Measurements from ENCODE around the gene BMP6.

The BMP6 gene

DNA sequence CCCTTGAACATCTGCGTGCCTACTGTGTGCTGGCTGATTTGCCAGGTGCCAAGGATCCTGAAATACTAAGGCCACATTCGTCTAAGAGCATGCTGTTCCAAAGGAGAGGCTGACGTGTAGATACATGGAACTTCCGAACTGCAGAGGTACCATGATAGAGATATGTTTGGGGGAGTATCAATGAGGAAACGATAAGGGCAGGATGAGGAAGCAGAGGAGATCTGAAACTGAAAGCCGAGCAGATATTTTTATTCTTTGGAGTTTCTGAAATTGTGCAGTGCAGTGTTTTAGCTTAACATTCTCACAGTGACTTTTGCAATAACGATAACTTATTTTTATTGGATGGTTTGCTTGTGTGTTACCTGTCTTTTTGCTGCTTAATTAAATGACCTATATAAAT, 24.3 kb downstream of the BMP6 start:
- H3K36me3 ChIP-seq (ENCODE audit: control insufficient read depth in 1 of 2, insufficient read depth in 2 of 2, low read length in 2 of 2) = no peaks in the 10 kb centered on the region
- no peak overlapping the region for H3K27ac ChIP-seq (ENCODE audit: low read length)
- no peaks in the 10 kb centered on the region for H3K4me1 ChIP-seq (ENCODE audit: control insufficient read depth in 1 of 2, insufficient read depth in 2 of 2, low read length in 2 of 2)
- no peaks in the 10 kb centered on the region for H3K27me3 ChIP-seq (ENCODE audit: low read depth, low read length)
- no peaks in the 10 kb centered on the region for H3K9me3 ChIP-seq (ENCODE audit: control insufficient read depth in 1 of 2, low read length in 2 of 2)
- H3K4me3 ChIP-seq (ENCODE audit: low read depth in 1 of 2, low read length in 2 of 2) = no peak overlapping the region

DNA sequence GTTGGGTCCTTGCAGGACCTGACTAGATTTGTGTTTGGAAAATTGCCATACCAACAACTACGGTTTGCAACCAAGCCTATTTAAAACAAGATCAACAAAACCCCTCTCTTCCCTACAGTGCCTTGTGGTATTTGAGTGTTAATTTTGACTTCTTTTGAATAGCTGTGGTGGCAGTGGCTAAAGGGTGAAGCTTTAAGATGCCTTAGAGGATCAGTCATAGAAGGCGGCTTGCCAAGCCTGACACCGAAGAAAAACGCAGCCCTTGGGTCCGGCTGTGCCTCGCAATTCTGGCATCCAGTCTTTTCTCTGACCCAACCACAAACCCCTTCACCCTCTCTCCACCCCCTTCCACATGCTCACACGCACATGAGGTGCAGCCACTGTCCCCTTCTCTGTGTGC, 32.6 kb downstream of the BMP6 start:
- H3K9me3 ChIP-seq (ENCODE audit: control insufficient read depth in 1 of 2, low read length in 2 of 2) = peaks cover 0 to 7% of the 10 kb centered on the region in 2 donors
- no peak overlapping the region for H3K4me3 ChIP-seq (ENCODE audit: low read depth in 1 of 2, low read length in 2 of 2)

DNA sequence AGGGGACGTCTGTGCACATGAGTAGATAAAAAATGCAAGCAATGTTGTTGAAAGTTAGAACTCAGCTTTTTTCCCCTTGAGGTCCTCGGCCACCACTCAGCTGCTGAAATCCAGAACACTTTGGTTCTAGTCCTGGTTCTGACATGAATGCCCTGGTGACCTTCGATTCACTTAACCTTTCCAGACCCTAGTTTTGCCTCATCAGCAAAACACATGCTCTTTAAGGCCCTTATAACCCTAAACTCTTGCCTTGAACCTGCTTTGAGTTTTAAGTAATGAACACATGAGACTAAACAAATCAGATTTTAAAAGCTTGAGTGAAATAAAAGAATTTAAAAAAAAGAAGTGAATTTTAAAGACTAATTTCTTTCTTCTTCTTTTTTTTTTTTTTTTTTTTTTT, 33.4 kb downstream of the BMP6 start:
- Histone ChIP-seq H3K27ac (ENCODE audit: low read length) (no peak overlapping the region), H3K36me3 (ENCODE audit: control insufficient read depth in 1 of 2, insufficient read depth in 2 of 2, low read length in 2 of 2) (no peaks in the 10 kb centered on the region), H3K4me3 (ENCODE audit: low read depth in 1 of 2, low read length in 2 of 2) (no peak overlapping the region), H3K9me3 (ENCODE audit: control insufficient read depth in 1 of 2, low read length in 2 of 2) (peaks cover 0 to 7% of the 10 kb centered on the region in 2 donors), H3K4me1 (ENCODE audit: control insufficient read depth in 1 of 2, insufficient read depth in 2 of 2, low read length in 2 of 2) (no peaks in the 10 kb centered on the region), H3K27me3 (ENCODE audit: low read depth, low read length) (no peaks in the 10 kb centered on the region)

More for the DNA sequence above, 32.6 kb downstream of the BMP6 start:
- Histone ChIP-seq H3K27ac (ENCODE audit: low read length) (no peak overlapping the region), H3K27me3 (ENCODE audit: low read depth, low read length) (no peaks in the 10 kb centered on the region), H3K36me3 (ENCODE audit: control insufficient read depth in 1 of 2, insufficient read depth in 2 of 2, low read length in 2 of 2) (no peaks in the 10 kb centered on the region), H3K4me1 (ENCODE audit: control insufficient read depth in 1 of 2, insufficient read depth in 2 of 2, low read length in 2 of 2) (no peaks in the 10 kb centered on the region)

- Histone ChIP-seq H3K9me3 (ENCODE audit: control insufficient read depth in 1 of 2, low read length in 2 of 2) (peaks cover 0 to 7% of the 10 kb centered on the region in 2 donors), H3K4me1 (ENCODE audit: control insufficient read depth in 1 of 2, insufficient read depth in 2 of 2, low read length in 2 of 2) (no peaks in the 10 kb centered on the region), H3K27ac (ENCODE audit: low read length) (no peak overlapping the region), H3K4me3 (ENCODE audit: low read depth in 1 of 2, low read length in 2 of 2) (no peak overlapping the region), H3K36me3 (ENCODE audit: control insufficient read depth in 1 of 2, insufficient read depth in 2 of 2, low read length in 2 of 2) (no peaks in the 10 kb centered on the region), H3K27me3 (ENCODE audit: low read depth, low read length) (no peaks in the 10 kb centered on the region)
Measured at GRCh38 chr6:7761051-7761450, 35.2 kb downstream of the BMP6 start.

GRCh38 chr6:7762760-7763159, 36.9 kb downstream of the BMP6 start:
- H3K9me3 ChIP-seq (ENCODE audit: control insufficient read depth in 1 of 2, low read length in 2 of 2) = no peaks in the 10 kb centered on the region
- no peak overlapping the region for H3K4me3 ChIP-seq (ENCODE audit: low read depth in 1 of 2, low read length in 2 of 2)
- H3K27me3 ChIP-seq (ENCODE audit: low read depth, low read length) = no peaks in the 10 kb centered on the region
- H3K27ac ChIP-seq (ENCODE audit: low read length) = no peak overlapping the region
- H3K36me3 ChIP-seq (ENCODE audit: control insufficient read depth in 1 of 2, insufficient read depth in 2 of 2, low read length in 2 of 2) = no peaks in the 10 kb centered on the region
- no peaks in the 10 kb centered on the region for H3K4me1 ChIP-seq (ENCODE audit: control insufficient read depth in 1 of 2, insufficient read depth in 2 of 2, low read length in 2 of 2)

DNA sequence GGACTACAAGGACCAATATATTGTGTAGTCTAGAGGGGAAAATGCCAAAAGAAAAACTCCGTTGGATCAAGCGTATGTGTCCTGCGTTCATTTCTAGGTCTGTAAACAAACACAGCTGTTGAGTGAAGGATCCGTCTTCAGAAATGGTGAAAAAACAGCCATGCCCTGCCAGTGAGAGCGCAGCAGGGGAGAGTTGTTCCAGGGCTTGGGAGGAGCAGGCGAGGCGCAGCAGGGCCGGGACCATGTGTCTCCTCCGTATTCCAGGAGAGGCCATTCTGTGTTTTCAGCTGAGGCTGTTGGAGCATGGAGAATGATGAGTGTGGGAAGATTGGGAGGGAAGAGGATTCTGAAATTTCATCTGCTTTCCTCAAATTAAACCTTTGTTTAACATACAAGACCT, 38.0 kb downstream of the BMP6 start:
- H3K4me1 ChIP-seq (ENCODE audit: control insufficient read depth in 1 of 2, insufficient read depth in 2 of 2, low read length in 2 of 2) = no peaks in the 10 kb centered on the region
- H3K4me3 ChIP-seq (ENCODE audit: low read depth in 1 of 2, low read length in 2 of 2) = no peak overlapping the region
- H3K27ac ChIP-seq (ENCODE audit: low read length) = no peak overlapping the region
- no peaks in the 10 kb centered on the region for H3K9me3 ChIP-seq (ENCODE audit: control insufficient read depth in 1 of 2, low read length in 2 of 2)
- no peaks in the 10 kb centered on the region for H3K27me3 ChIP-seq (ENCODE audit: low read depth, low read length)
- no peaks in the 10 kb centered on the region for H3K36me3 ChIP-seq (ENCODE audit: control insufficient read depth in 1 of 2, insufficient read depth in 2 of 2, low read length in 2 of 2)

GRCh38 chr6:7765575-7766325, 39.9 kb downstream of the BMP6 start:
- Histone ChIP-seq H3K4me3 (ENCODE audit: low read depth in 1 of 2, low read length in 2 of 2) (no peak overlapping the region), H3K27ac (ENCODE audit: low read length) (no peak overlapping the region), H3K27me3 (ENCODE audit: low read depth, low read length) (no peaks in the 10 kb centered on the region), H3K9me3 (ENCODE audit: control insufficient read depth in 1 of 2, low read length in 2 of 2) (no peaks in the 10 kb centered on the region), H3K36me3 (ENCODE audit: control insufficient read depth in 1 of 2, insufficient read depth in 2 of 2, low read length in 2 of 2) (no peaks in the 10 kb centered on the region), H3K4me1 (ENCODE audit: control insufficient read depth in 1 of 2, insufficient read depth in 2 of 2, low read length in 2 of 2) (no peaks in the 10 kb centered on the region)

DNA sequence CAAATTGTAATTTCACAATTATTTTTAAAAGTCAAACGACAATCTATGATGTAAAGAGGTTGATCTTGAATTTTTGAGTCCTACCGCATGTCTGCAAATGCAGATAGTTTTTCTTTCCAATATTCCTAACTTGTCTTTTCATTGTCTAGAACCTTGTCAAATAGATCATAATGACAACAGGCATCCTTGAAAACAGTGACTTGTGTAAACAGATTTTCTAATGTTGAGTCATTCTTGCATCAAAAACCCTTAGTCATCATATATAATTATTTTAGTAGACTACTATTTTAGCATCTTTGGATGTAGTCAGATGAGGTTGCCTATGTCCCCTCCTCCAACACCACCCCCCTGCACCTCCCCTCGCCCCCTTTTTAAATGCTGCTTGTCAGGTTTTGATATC, 43.8 kb downstream of the BMP6 start:
- no peaks in the 10 kb centered on the region for H3K9me3 ChIP-seq (ENCODE audit: control insufficient read depth in 1 of 2, low read length in 2 of 2)
- no peaks in the 10 kb centered on the region for H3K36me3 ChIP-seq (ENCODE audit: control insufficient read depth in 1 of 2, insufficient read depth in 2 of 2, low read length in 2 of 2)
- H3K4me1 ChIP-seq (ENCODE audit: control insufficient read depth in 1 of 2, insufficient read depth in 2 of 2, low read length in 2 of 2) = no peaks in the 10 kb centered on the region
- no peaks in the 10 kb centered on the region for H3K27me3 ChIP-seq (ENCODE audit: low read depth, low read length)
- H3K27ac ChIP-seq (ENCODE audit: low read length) = no peak overlapping the region
- no peak overlapping the region for H3K4me3 ChIP-seq (ENCODE audit: low read depth in 1 of 2, low read length in 2 of 2)

- Histone ChIP-seq H3K9me3 (ENCODE audit: control insufficient read depth in 1 of 2, low read length in 2 of 2) (no peaks in the 10 kb centered on the region), H3K36me3 (ENCODE audit: control insufficient read depth in 1 of 2, insufficient read depth in 2 of 2, low read length in 2 of 2) (no peaks in the 10 kb centered on the region), H3K4me3 (ENCODE audit: low read depth in 1 of 2, low read length in 2 of 2) (no peak overlapping the region), H3K4me1 (ENCODE audit: control insufficient read depth in 1 of 2, insufficient read depth in 2 of 2, low read length in 2 of 2) (no peaks in the 10 kb centered on the region), H3K27me3 (ENCODE audit: low read depth, low read length) (no peaks in the 10 kb centered on the region), H3K27ac (ENCODE audit: low read length) (no peak overlapping the region)
Measured at GRCh38 chr6:7770111-7770510, 44.2 kb downstream of the BMP6 start.

- Histone ChIP-seq H3K4me3 (ENCODE audit: low read depth in 1 of 2, low read length in 2 of 2) (no peak overlapping the region), H3K4me1 (ENCODE audit: control insufficient read depth in 1 of 2, insufficient read depth in 2 of 2, low read length in 2 of 2) (no peaks in the 10 kb centered on the region), H3K27me3 (ENCODE audit: low read depth, low read length) (no peaks in the 10 kb centered on the region), H3K27ac (ENCODE audit: low read length) (no peak overlapping the region), H3K9me3 (ENCODE audit: control insufficient read depth in 1 of 2, low read length in 2 of 2) (no peaks in the 10 kb centered on the region), H3K36me3 (ENCODE audit: control insufficient read depth in 1 of 2, insufficient read depth in 2 of 2, low read length in 2 of 2) (no peaks in the 10 kb centered on the region)
Measured at GRCh38 chr6:7770601-7771000, 44.7 kb downstream of the BMP6 start.

DNA sequence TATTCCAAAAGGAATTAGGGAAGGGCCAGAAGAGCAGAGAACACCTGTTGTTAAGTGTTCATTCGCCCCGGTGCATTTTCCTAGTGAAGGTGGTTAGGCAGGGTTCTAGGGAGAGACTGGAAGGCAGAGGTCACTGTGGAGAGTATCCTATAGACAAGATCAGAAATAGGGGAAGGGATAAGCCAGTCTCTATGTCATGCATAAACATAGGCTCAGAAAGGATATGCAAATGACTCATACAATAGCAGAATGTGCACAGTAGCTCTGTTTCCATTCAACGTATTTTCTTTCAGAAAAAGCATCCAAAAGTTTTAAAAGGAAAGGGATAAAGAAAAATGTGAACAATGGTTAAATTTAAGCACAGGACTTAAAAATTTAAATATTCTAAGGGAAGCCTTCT, 47.4 kb downstream of the BMP6 start:
- no peaks in the 10 kb centered on the region for H3K9me3 ChIP-seq (ENCODE audit: control insufficient read depth in 1 of 2, low read length in 2 of 2)
- no peaks in the 10 kb centered on the region for H3K4me1 ChIP-seq (ENCODE audit: control insufficient read depth in 1 of 2, insufficient read depth in 2 of 2, low read length in 2 of 2)
- H3K27ac ChIP-seq (ENCODE audit: low read length) = no peak overlapping the region
- H3K36me3 ChIP-seq (ENCODE audit: control insufficient read depth in 1 of 2, insufficient read depth in 2 of 2, low read length in 2 of 2) = no peaks in the 10 kb centered on the region
- no peak overlapping the region for H3K4me3 ChIP-seq (ENCODE audit: low read depth in 1 of 2, low read length in 2 of 2)
- H3K27me3 ChIP-seq (ENCODE audit: low read depth, low read length) = no peaks in the 10 kb centered on the region

DNA sequence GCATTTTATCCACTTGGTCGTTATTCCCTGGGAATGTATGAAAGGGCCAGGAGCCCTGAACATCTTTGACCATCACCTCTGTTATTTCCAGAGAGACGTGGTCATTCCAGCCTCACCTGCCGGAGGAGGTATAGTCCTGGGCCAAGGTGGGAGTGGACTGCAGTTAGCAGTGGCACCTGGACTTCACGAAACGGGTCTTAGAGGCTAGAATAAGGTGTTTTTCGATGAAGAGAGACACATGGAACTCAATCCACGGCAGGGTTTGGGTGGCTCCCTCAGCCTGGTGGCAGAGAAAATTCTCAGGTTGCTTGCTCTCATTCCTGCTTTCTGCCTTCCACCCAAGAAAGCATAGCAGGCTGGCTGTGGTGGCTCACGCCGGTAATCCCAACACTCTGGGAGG, 48.0 kb downstream of the BMP6 start:
- Histone ChIP-seq H3K27ac (ENCODE audit: low read length) (no peak overlapping the region), H3K36me3 (ENCODE audit: control insufficient read depth in 1 of 2, insufficient read depth in 2 of 2, low read length in 2 of 2) (no peaks in the 10 kb centered on the region), H3K27me3 (ENCODE audit: low read depth, low read length) (no peaks in the 10 kb centered on the region), H3K4me1 (ENCODE audit: control insufficient read depth in 1 of 2, insufficient read depth in 2 of 2, low read length in 2 of 2) (no peaks in the 10 kb centered on the region), H3K4me3 (ENCODE audit: low read depth in 1 of 2, low read length in 2 of 2) (no peak overlapping the region), H3K9me3 (ENCODE audit: control insufficient read depth in 1 of 2, low read length in 2 of 2) (no peaks in the 10 kb centered on the region)

All from muscle layer of duodenum (tissue), 2 donors.